ENCODE data around the gene TLE2.
"Not testable (repeated sequence)": the region's sequence is repeated elsewhere in the genome, so short reads cannot be mapped to it uniquely, and the experiment has no call there.

The TLE2 gene

GRCh38 chr19:3055741-3056416, 26.8 kb upstream of the TLE2 start:
- no peak for DNase-seq (ENCODE audit: low read depth in 3 of 3)

GRCh38 chr19:3054972-3055740, 26.1 kb upstream of the TLE2 start:
- no peak for DNase-seq (ENCODE audit: low read depth in 3 of 3)

GRCh38 chr19:3054265-3054971, 25.3 kb upstream of the TLE2 start:
- no peak for DNase-seq (ENCODE audit: low read depth in 3 of 3)

- no peak for DNase-seq (ENCODE audit: low read depth in 3 of 3)
Observed at GRCh38 chr19:3053780-3054179, 24.7 kb upstream of the TLE2 start.

- DNase-seq (ENCODE audit: low read depth in 3 of 3) = no peak
Observed at GRCh38 chr19:3053218-3053621, 24.1 kb upstream of the TLE2 start.

GRCh38 chr19:3050016-3050415, 20.9 kb upstream of the TLE2 start:
- not testable (repeated sequence) for DNase-seq (ENCODE audit: low read depth in 3 of 3)

- no peak for DNase-seq (ENCODE audit: low read depth in 3 of 3)
Observed at GRCh38 chr19:3049089-3049488, 20.0 kb upstream of the TLE2 start.

- no peak for DNase-seq (ENCODE audit: low read depth in 3 of 3)
Observed at GRCh38 chr19:3048190-3048533, 19.1 kb upstream of the TLE2 start.

- DNase-seq (ENCODE audit: low read depth in 3 of 3) = peak; percentile 33 to 66 (median 44)
Observed at GRCh38 chr19:3047496-3048189, 18.6 kb upstream of the TLE2 start.

GRCh38 chr19:3046698-3047495, 17.8 kb upstream of the TLE2 start:
- no peak for DNase-seq (ENCODE audit: low read depth in 3 of 3)

GRCh38 chr19:3045885-3046697, 17.0 kb upstream of the TLE2 start:
- DNase-seq (ENCODE audit: low read depth in 3 of 3) = no peak

- no peak for DNase-seq (ENCODE audit: low read depth in 3 of 3)
Observed at GRCh38 chr19:3045191-3045590, 16.1 kb upstream of the TLE2 start.

- DNase-seq (ENCODE audit: low read depth in 3 of 3) = no peak
Observed at GRCh38 chr19:3042621-3043267, 13.7 kb upstream of the TLE2 start.

GRCh38 chr19:3041761-3042620, 12.9 kb upstream of the TLE2 start:
- no peak for DNase-seq (ENCODE audit: low read depth in 3 of 3)

GRCh38 chr19:3041327-3041726, 12.2 kb upstream of the TLE2 start:
- DNase-seq (ENCODE audit: low read depth in 3 of 3) = no peak

- no peak for DNase-seq (ENCODE audit: low read depth in 3 of 3)
Observed at GRCh38 chr19:3039641-3040077, 10.6 kb upstream of the TLE2 start.

- no peak for DNase-seq (ENCODE audit: low read depth in 3 of 3)
Observed at GRCh38 chr19:3039125-3039524, 10.0 kb upstream of the TLE2 start.

GRCh38 chr19:3038214-3038613, 9.1 kb upstream of the TLE2 start:
- DNase-seq (ENCODE audit: low read depth in 3 of 3) = no peak

- DNase-seq (ENCODE audit: low read depth in 3 of 3) = not testable (repeated sequence)
Observed at GRCh38 chr19:3036977-3037544, 8.0 kb upstream of the TLE2 start.

Measured in stimulated activated CD4-positive, alpha-beta T cell treated with anti-CD3 and anti-CD28 coated beads, TNF-alpha, amount 100 ng/mL, for 24 hours (primary cell).